MV-4-11 (cell line): ENCODE results near the gene STAM2.
A peak's percentile ranks its signal among the peaks of the same experiment; 100 is the strongest.

Source experiments
- DNase-seq: peaks from one replicate; lab custom pipeline; 2025; lab: John Stamatoyannopoulos, UW

The STAM2 gene

GRCh38 chr2:152071518-152071917, 104.0 kb downstream of the STAM2 start:
- no peak for DNase-seq

DNA sequence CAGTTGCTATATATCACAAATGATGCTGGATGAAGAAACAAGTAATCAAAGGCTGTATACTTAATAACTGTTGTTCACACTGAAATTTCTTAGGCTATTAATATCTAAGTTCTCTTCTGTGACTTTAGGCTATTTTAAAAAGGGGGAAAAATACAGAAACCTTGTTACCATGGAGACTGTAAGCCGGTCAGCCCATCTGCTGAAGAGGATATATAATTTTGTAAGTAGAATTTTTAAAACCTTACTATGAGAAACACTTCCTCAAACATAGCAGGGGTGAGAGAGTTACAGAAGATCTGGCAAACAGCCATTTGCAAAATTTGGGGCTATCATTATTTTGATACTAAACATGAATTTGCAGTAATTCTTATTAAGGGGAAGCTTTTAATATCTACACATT, 104.5 kb downstream of the STAM2 start:
- peak; percentile 74 for DNase-seq

GRCh38 chr2:152068226-152068625, 107.3 kb downstream of the STAM2 start:
- DNase-seq = no peak

GRCh38 chr2:152067823-152068222, 107.7 kb downstream of the STAM2 start:
- DNase-seq = no peak
